Neural progenitor cell (in vitro differentiated cells): ENCODE data around the gene UBE2E1. TPM values are rescaled to one million over a fixed set of nuclear protein-coding genes. Genes with fewer than 3 reads are reported as not detected.

Experiments used
- DNase-seq: peaks from one replicate; pipeline ENCODE4 v3.0.0-alpha.2; 2016; ENCODE audit warnings: low spot score
- H2AFZ ChIP-seq: fragments of 200-600 bp; sonication (generic); replicated peaks from 2 replicates; pipeline ENCODE4 v1.6.1; 2016; ENCODE audit warnings: antibody characterized with exemption
- H3F3A ChIP-seq: fragments of 200-600 bp; sonication (generic); 2 replicates; pipeline ENCODE4 v1.6.1; 2016; ENCODE audit warnings: antibody characterized with exemption, low read depth
- H3K27ac ChIP-seq: fragments of 200-600 bp; sonication (generic); 2 replicates; pipeline ENCODE4 v1.5.1; 2016; ENCODE audit warnings: mild to moderate bottlenecking
- H3K27me3 ChIP-seq: fragments of 200-600 bp; sonication (generic); 2 replicates; pipeline ENCODE4 v1.6.1; 2016; ENCODE audit warnings: mild to moderate bottlenecking, moderate library complexity
- H3K36me3 ChIP-seq: fragments of 200-600 bp; sonication (generic); 2 replicates; pipeline ENCODE4 v1.5.1; 2016
- H3K4me1 ChIP-seq: fragments of 200-600 bp; sonication (generic); 2 replicates; pipeline ENCODE4 v1.6.1; 2016; ENCODE audit warnings: mixed run types
- H3K4me2 ChIP-seq: fragments of 200-600 bp; sonication (generic); 2 replicates; pipeline ENCODE4 v1.6.1; 2016
- H3K4me3 ChIP-seq: fragments of 200-600 bp; sonication (generic); 2 replicates; pipeline ENCODE4 v1.5.1; 2016
- H3K79me2 ChIP-seq: fragments of 200-600 bp; sonication (generic); 2 replicates; pipeline ENCODE4 v1.6.1; 2016; ENCODE audit warnings: low read depth
- H3K9ac ChIP-seq: fragments of 200-600 bp; sonication (generic); 2 replicates; pipeline ENCODE4 v1.6.1; 2016
- H3K9me3 ChIP-seq: fragments of 200-600 bp; sonication (generic); 2 replicates; pipeline ENCODE4 v1.5.1; 2016; ENCODE audit warnings: low read depth
- H4K20me1 ChIP-seq: fragments of 200-600 bp; sonication (generic); 2 replicates; pipeline ENCODE4 v1.6.1; 2016; ENCODE audit warnings: low read depth
- H3K27ac Mint-ChIP-seq: 3 replicates; pipeline ENCODE4 v1.8.0; 2021; ENCODE audit warnings: mixed read lengths
- H3K27me3 Mint-ChIP-seq: 2 replicates; pipeline ENCODE4 v1.8.0; 2022; ENCODE audit warnings: low read depth, mild to moderate bottlenecking, inconsistent platforms, moderate library complexity, mixed read lengths; ENCODE audit not compliant: insufficient read depth
- H3K36me3 Mint-ChIP-seq: 3 replicates; pipeline ENCODE4 v1.8.0; 2021; ENCODE audit warnings: mixed read lengths
- H3K4me1 Mint-ChIP-seq: 3 replicates; pipeline ENCODE4 v1.8.0; 2021; ENCODE audit warnings: mixed read lengths
- H3K4me3 Mint-ChIP-seq: 3 replicates; pipeline ENCODE4 v1.8.0; 2021; ENCODE audit warnings: mild to moderate bottlenecking, moderate library complexity, mixed read lengths
- H3K9me3 Mint-ChIP-seq: 3 replicates; pipeline ENCODE4 v1.8.0; 2020; ENCODE audit warnings: mixed read lengths
- CTCF ChIP-seq: fragments of 200-600 bp; sonication (generic); IDR thresholded peaks from 2 replicates; pipeline ENCODE4 v1.5.1; 2017; ENCODE audit warnings: antibody characterized with exemption, mild to moderate bottlenecking
- EZH2 ChIP-seq: fragments of 200-600 bp; sonication (generic); IDR thresholded peaks from 2 replicates; pipeline ENCODE4 v1.6.1; 2017; ENCODE audit warnings: antibody characterized with exemption, mild to moderate bottlenecking, moderate library complexity
- EZH2phosphoT487 ChIP-seq: fragments of 200-600 bp; sonication (generic); IDR thresholded peaks from 2 replicates; pipeline ENCODE4 v1.6.1; 2017; ENCODE audit warnings: antibody characterized with exemption
- total RNA-seq: library from RNA; depleted of rRNA; stranded (reverse); fragments of >200 nt; gene quantifications from 2 replicates; pipeline ENCODE4 v1.2.3, GENCODE V29; 2015; ENCODE audit warnings: low replicate concordance

Gene UBE2E1
- total RNA-seq, 1 donor from 2014 or later: 391 TPM

GRCh38 chr3:23888617-23889228 lies 83.0 kb downstream of the UBE2E1 start:
- H3F3A ChIP-seq: peaks cover 24% of the 10 kb centered on the region
- Mint-ChIP-seq H3K27ac (no peak overlapping the region), H3K27me3 (no peaks in the 10 kb centered on the region), H3K9me3 (no peaks in the 10 kb centered on the region), H3K4me3 (no peak overlapping the region), H3K4me1 (peaks cover 13% of the 10 kb centered on the region), H3K36me3 (peaks cover 14% of the 10 kb centered on the region)
- H3K9me3 ChIP-seq: no peaks in the 10 kb centered on the region
- no peak overlapping the region for H3K4me3 ChIP-seq
- H3K4me2 ChIP-seq: no peak overlapping the region
- TF ChIP-seq EZH2 (no peak), CTCF (peak; percentile 79)
- H3K36me3 ChIP-seq: peaks cover 32% of the 10 kb centered on the region
- H3K9ac ChIP-seq: no peak overlapping the region
- H3K79me2 ChIP-seq: peaks cover 83% of the 10 kb centered on the region
- H4K20me1 ChIP-seq: peaks cover 79% of the 10 kb centered on the region
- H3K27me3 ChIP-seq: no peaks in the 10 kb centered on the region
- no peaks in the 10 kb centered on the region for H3K4me1 ChIP-seq
- no peak for DNase-seq
- no peak overlapping the region for H2AFZ ChIP-seq
- no peak overlapping the region for H3K27ac ChIP-seq

GRCh38 chr3:23889386-23889785 lies 83.6 kb downstream of the UBE2E1 start:
- Histone ChIP-seq H3F3A (peaks cover 19% of the 10 kb centered on the region), H2AFZ (no peak overlapping the region), H3K27ac (no peak overlapping the region), H3K4me3 (no peak overlapping the region), H3K4me1 (no peaks in the 10 kb centered on the region), H3K9me3 (no peaks in the 10 kb centered on the region), H3K27me3 (no peaks in the 10 kb centered on the region), H4K20me1 (peaks cover 72% of the 10 kb centered on the region), H3K36me3 (peaks cover 32% of the 10 kb centered on the region), H3K4me2 (no peak overlapping the region), H3K79me2 (peaks cover 76% of the 10 kb centered on the region), H3K9ac (no peak overlapping the region)
- Mint-ChIP-seq H3K36me3 (peaks cover 16% of the 10 kb centered on the region), H3K27ac (no peak overlapping the region), H3K4me1 (peaks cover 13% of the 10 kb centered on the region), H3K27me3 (no peaks in the 10 kb centered on the region), H3K4me3 (no peak overlapping the region), H3K9me3 (no peaks in the 10 kb centered on the region)
- no peak for TF ChIP-seq EZH2phosphoT487
- no peak for TF ChIP-seq EZH2
- no peak for TF ChIP-seq CTCF
- no peak for DNase-seq

- Histone ChIP-seq H3K27ac (no peak overlapping the region), H3K4me2 (no peak overlapping the region), H2AFZ (no peak overlapping the region), H4K20me1 (peaks cover 67% of the 10 kb centered on the region), H3F3A (peaks cover 16% of the 10 kb centered on the region), H3K4me3 (no peak overlapping the region), H3K36me3 (peaks cover 32% of the 10 kb centered on the region), H3K27me3 (no peaks in the 10 kb centered on the region), H3K4me1 (no peaks in the 10 kb centered on the region), H3K9me3 (no peaks in the 10 kb centered on the region), H3K79me2 (peaks cover 70% of the 10 kb centered on the region), H3K9ac (no peak overlapping the region)
- no peak for DNase-seq
- Mint-ChIP-seq H3K4me1 (peaks cover 13% of the 10 kb centered on the region), H3K9me3 (no peaks in the 10 kb centered on the region), H3K27me3 (no peaks in the 10 kb centered on the region), H3K4me3 (no peak overlapping the region), H3K36me3 (peaks cover 21% of the 10 kb centered on the region), H3K27ac (no peak overlapping the region)
- TF ChIP-seq CTCF (no peak), EZH2phosphoT487 (no peak), EZH2 (no peak)
These were observed 84.2 kb downstream of the UBE2E1 start for GRCh38 chr3:23889950-23890349.
